HS-5 (cell line): ENCODE data around the gene TNS3.

Experiments
- DNase-seq: peaks from one replicate; pipeline ENCODE4 v3.0.0-alpha.2; 2012; ENCODE audit warnings: low read depth

TNS3 gene

DNA sequence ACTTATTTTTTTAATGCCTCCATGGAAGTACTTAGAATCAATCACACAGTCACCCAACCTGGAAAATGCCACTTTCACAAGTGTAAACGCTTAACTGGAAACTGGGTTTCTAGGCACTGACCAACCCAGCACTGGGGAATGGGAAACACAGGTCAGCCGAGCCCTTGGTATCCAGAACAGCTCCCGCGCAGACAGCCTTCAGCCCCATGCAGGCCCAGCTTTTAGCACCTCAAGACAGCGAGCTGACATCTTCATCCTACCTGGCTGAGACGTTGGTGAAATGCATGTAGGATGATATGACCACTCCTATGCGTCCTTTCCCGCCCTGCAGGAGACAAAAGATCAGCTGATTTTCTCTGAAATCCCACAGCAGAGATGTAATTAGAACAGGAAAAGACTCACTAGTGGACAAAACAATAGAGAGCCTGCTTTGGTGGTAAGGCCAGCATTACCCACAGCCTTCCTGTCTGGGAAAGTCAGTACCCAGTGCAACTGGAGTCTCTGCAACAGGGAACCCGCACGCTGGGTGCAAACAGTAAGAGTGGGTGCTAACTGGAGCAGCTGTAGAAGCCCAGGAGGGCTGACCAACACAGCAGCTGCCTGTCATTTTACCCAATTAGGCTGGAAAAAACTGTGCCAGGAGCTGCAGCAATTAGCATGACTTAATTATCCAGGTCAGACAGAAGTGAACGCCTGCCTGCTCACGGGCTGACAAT is 153.7 kb downstream of the TNS3 start:
- no peak for DNase-seq

GRCh38 chr7:47427051-47427643 is 154.8 kb downstream of the TNS3 start:
- no peak for DNase-seq

DNA sequence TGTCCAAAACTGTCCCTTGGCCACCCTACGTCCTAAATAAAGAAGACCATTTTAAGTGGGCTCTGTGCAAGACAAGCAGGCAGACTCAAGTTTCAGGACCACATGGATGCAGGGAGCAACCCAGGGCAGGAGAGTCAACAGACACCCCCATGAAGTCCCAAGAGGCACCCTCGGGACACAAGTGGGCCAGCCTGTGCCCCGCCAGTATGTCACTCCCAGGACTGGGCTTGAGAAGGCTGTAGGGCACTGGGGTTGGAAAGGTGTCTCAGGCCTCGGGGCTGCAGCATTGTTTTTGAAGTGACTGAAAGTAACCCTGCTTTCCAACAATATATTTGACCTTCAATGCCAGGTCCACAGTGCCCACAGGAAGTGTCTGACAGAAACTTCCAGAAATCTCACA is 157.4 kb downstream of the TNS3 start:
- DNase-seq: no peak

- DNase-seq: no peak
These were observed 158.7 kb downstream of the TNS3 start for GRCh38 chr7:47423196-47423595.

- no peak for DNase-seq
These were observed 159.3 kb downstream of the TNS3 start for GRCh38 chr7:47422611-47423010.

DNA sequence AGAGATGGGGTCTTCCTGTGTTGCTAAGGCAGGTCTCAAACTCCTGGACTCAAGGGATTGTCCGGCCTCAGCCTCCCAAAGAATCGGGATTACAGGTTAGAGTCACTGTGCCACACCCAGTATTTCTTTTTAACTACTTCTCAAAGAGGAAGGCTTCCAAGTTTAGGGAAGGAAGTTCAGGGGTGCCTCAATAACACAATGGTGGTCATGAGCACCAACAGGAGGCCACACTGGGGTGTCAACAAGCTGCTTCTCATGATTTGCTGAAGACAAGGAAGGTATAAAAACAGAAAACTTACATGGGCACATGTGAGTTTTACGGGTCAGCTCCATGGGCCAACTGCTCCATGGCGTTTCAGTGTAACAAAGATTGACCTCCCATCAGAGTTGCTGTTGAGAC is 160.5 kb downstream of the TNS3 start:
- no peak for DNase-seq

DNA sequence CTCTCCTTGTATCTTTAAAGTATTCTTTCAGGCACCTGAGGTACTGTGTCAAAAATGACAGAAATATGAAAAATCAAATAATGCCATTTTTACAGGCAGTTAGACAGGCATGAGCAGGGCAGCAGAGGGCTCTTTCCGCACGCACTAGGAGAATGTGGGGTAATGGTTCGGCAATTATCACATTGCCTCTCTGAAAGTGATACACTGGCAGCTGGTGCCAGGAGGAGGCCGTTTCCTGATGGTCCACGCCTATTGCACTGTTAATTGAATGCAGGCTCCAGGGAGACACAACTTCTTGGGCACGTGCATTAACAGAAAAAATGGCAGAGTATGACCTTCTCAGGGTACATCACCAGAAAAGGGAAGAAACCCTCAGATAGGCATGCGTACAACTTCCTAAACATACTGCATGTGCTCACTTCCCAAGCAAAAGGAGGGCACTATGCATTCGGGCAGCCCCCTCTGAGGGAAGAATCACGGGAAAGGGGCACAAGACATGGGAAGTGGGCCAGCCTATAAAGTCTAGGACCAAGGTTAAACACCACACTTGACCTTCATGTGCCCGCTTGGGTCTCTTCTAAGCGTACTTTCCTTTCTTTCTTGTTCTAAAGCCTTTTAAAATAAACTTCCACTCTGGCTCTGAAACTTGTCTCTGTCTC is 161.7 kb downstream of the TNS3 start:
- no peak for DNase-seq

DNA sequence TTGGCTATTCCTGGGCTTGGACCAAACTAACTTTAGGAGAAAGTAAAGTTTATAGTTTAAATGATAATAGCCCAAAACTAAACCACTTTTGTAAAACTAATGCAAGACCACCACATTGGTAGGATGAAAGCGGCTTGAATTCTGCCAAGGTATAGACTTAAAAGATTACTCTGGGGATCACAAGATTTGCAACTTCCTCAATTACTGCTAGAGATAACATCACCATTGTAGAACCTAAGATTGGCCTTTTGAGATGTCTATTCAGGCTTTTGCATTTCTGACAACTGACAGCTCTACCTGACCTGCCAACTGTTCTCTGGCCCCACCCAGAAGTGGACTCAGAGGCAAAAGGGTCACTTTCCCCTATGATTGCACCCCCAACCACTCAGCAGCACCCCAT is 162.4 kb downstream of the TNS3 start:
- no peak for DNase-seq

DNA sequence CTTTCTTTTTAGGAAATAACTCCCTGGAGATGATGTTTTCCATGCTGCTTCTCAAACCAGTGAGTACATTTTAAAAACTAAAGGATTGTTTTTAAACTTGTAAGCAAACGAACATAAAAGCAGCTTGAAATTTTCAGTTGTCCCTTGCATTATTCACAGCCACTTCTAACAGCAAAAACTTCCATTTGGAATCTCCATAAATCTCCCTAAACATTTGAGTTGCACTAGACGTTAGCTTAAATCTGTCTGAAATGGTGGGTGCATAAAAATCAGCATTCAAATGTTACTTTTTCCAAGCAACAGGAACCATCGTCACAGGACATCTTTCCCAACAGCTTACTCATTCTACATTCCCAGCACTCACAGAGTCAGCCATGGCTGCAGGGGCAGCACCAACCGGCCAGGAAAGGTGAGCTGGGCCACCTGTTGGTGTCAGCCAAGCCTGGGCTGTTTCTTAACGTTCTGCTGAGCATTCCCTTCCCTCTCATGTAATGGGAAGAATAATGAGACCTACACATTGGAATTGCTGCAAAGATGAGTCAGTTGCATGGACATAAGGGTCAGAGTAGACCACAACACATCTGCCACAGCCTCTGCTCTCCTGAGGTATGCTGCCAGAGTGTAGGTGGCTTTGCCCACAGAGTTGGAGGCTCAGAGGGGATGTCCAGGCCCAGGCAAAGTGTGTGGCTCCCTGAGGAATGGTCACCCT is 163.2 kb downstream of the TNS3 start:
- DNase-seq: peak; percentile 67

DNA sequence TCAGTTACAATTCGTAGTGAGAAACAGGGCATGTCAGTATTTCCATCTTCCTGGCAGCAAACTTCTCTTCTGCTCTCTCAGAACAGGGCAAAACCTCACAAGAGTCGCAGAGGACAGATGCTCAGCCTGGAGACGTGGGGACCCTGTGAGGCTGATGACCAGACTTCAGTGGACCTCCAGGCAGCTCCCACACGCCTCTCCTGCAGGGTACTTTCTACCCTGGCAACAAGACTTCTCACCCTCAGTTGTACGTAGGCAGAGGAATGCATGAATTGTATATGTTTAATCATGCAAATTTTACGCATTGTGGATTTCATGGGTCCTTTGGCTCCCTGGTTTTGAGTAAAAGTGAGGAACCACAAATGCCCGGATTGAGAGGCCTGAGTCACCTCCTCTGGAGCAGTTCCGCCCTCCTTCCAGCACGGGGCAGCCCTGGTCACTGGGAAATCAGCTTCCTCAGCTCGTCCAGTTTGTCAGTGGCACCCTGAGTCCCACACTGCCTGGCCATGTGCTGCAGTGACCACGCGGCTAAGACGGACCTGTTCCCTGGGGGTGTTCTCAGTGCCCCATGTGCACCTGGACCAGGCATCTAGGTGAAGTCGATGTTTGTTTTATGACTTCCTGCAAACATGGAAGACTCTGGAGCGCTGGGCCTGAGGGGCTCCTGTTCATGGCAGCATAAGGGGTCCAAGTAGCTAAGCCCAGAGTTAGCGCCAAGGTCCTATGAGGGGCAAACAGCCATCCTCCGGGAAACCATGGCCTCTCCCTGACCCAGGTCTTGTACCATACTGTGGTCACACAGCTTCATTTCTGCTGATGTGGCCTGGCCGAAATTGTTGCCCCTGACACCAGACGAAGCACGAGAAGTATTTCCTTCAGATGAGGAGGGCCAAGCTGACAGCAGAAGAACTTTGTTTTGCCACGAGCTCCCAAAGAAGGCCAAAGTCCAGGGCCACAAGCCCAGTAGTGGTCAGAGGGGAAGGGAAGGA is 165.1 kb downstream of the TNS3 start:
- DNase-seq: no peak

DNA sequence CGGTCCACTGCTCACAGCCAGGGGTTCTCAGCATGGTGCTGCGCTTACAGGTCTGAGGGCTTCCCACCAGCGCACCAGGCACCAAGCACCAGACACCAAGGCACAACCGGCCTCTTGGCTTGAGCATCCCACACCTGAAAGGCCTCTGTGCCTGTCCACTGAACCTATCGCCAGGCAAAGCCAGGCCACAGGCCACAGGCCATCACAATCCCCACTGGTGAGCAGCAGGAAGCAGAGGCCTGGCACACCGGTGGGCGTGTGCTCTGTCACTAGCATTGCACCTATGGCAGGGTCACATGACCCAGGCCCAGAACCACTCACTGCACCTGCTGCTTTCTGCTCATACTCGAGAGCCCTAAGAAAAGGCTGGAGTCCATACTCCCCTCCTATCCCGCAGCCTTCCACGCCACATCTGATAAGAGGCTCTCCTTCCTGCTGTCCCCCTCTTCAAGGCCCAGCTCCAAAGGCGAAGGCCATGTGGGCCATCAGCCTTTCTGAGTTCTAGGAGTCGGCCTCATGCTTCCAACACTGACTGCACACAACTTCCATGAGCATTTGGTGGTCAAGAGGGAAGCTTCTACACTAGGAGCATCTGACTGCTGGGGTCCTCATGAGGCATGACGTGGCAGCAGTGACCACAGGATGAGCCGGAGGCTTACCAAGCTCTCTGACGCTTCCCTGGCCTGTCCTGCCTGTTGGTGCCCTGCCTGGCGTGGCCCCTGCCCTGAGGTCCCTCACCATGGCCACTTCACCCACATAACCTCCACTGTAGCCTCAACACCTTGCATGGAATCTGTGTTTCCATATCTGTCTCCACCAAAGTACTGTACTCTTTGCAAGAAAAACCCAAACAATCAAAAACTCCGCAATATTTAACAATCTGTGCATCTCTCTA is 166.3 kb downstream of the TNS3 start:
- no peak for DNase-seq

GRCh38 chr7:47414342-47415317 is 167.3 kb downstream of the TNS3 start:
- DNase-seq: no peak

DNA sequence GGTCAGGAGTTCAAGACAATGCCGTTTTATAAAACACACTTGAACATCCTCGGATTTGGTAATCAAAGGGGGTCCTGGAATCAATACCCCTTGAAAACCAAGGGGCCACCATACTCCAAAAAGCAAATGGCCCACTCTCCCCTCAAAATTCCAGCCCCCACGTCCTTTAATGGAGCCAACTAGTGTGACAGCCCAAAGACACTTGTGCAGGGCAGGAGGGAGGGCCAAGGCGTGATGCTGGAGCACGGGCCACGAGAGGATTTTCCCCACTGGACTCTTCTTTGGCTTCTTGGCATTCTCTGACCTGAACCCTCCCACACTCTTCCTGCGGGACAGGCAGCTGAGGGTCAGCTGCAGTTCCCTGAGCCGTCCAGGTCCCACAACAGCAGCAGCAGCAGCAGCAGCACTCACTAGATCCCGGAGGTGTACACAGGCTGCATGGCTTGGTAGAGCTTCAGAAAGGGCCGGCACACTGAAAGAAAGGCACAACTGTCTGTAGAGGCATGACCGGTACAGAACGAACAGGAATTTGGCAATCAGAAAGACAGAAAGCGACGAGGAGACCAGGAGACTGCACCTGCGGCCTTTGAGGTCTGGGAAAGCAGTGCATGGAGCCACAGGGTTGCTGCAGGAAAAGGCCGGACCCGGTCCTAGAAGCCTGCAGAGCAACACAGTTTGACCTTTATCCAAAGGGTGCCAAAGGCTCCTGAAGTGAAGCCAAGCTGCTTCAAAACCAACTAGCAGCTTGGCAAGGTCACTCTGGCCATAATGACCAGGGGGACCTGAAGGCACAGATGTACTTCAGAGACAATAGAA is 168.2 kb downstream of the TNS3 start:
- DNase-seq: no peak

DNA sequence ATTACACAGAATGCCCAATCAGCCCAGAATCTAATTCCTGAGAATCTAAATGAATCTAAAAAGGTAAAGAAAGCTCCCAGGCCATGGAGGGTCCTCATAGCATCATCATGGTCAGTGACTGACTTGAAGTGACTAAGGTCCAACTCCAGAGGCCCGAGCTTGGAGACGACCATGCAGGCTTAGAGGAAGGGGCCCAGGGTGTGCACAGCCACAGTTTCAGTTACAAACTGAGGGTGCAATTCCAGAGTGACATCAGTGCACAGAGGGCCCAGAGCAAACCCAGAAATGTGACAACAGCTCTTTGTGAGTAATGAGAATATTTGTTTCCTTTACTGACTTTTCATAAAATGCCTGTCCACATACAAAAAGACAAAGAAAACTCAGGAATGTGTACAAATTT is 170.0 kb downstream of the TNS3 start:
- DNase-seq: no peak

DNA sequence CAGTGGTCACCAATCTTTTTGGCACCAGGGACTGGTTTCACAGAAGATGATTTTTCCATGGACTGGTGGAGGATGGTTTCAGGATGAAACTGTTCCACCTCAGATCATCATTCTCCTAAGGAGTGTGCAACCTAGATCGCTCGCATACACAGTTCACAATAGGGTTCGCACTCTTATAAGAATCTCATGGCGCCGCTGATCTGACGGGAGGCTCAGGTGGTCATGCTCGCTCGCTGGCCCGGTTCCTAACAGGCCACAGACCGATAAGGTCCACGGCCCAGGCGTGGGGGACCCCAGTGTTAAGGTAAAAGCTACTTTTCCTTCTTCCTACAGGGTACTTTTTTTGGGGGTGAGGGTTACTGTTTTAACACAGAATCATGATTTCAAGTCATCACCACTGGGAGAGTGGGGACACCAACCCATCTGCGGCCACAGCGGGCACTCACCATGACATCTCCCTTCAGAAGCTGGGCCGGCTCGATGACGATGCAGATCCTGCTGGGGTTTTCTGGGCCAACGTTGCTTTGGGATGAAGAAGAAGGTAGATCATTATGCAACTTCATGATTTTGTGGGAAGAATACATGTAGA is 170.5 kb downstream of the TNS3 start:
- DNase-seq: no peak

DNA sequence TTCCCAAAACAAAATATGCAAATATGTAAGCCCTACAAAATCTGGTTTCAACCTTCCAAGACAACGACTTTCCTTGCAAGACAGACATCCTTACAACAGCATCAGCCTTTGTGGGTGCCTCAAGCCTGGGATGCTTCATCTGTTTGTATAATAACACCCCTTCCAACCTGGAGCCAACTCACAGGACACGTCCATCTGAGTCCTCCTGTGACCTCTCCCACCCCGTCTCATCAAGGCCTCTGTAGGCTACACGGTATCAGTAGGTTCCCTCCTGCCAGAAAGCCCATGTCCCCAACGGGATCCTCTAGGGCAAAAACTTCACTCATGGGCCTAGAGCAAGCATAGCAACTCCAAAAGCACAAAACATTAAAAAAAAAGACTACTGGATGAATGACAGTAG is 173.2 kb downstream of the TNS3 start:
- no peak for DNase-seq

DNA sequence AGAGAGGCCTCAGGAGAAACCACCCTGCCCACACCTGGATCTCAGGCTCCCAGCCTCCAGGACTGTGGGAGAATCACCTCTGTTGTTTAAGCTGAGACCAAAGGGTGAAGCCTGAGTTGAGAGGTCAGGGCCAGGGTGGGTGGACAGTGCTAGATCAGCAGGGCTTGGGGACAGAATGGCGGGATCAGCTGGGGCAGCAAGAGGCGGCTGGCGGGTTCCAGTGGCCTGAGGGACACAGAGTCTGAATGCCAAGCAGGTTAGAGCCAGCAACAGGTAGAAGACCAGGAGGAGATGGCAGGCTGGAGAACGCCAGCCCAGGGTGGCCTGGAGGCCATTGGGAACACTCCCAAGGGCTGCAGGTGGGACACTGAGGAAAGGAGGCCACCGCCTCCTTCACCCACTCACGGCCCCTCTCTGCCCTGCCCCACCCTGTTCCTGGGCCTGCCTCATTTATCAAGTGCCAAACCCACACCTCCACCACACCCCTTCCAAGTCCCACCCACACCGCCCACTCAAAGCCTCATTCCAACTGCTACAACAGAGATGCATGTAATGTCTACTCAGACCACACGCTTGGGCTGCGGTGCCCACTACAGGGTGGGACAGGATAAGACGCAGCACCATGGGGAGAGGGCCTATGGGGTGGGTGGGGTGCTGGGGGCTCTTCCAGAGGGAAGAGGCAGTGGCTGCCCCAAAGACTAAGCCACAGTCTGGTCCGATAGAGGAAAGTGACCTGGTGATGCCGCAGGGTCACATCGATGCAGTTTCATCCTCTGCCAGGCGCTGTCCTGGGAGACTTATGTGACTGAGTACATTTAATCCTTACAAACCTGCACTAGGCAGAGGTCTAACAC is 173.9 kb downstream of the TNS3 start:
- no peak for DNase-seq
